ENCODE measurements around the gene ZFAND2A.

- TF ChIP-seq POLR2A (IDR thresholded peaks at IDR 0.05; ENCODE audit: extremely low read depth, insufficient read length) (no peak), CTCF (IDR thresholded peaks at IDR 0.05; ENCODE audit: low read depth, low read length) (no peak)
- TF ChIP-seq, protein P1, sequence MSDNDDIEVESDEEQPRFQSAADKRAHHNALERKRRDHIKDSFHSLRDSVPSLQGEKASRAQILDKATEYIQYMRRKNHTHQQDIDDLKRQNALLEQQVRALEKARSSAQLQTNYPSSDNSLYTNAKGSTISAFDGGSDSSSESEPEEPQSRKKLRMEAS (IDR thresholded peaks at IDR 0.05; ENCODE audit: low read depth, low read length), result no peak
Measured at GRCh38 chr7:1136841-1137516, 23.0 kb downstream of the ZFAND2A start.
